ENCODE data around the gene DBN1. TPM values are rescaled to one million over a fixed set of nuclear protein-coding genes. Genes with fewer than 3 reads are reported as not detected.

The DBN1 gene
- total and polyA plus RNA-seq, 2 experiments from 2014 or later, result 106 to 290 TPM

GRCh38 chr5:177510567-177511053 is 37.2 kb upstream of the DBN1 start:
- Histone ChIP-seq H3K4me3 (no peak overlapping the region), H3K4me2 (no peak overlapping the region), H3K79me2 (replicated peaks; ENCODE audit: insufficient read depth) (peaks cover 7% of the 10 kb centered on the region), H3K4me1 (ENCODE audit: insufficient read depth) (peaks cover 15% of the 10 kb centered on the region), H3K27me3 (ENCODE audit: insufficient read depth) (no peaks in the 10 kb centered on the region), H3F3A (replicated peaks; ENCODE audit: low read depth) (peaks cover 5% of the 10 kb centered on the region; the same call in 1 of the 2 replicates), H3K9me2 (ENCODE audit: insufficient read depth) (no peaks in the 10 kb centered on the region), H4K20me1 (replicated peaks; ENCODE audit: insufficient read depth) (no peaks in the 10 kb centered on the region; the same call in 1 of the 2 replicates), H2AFZ (no peak overlapping the region), H3K27ac (ENCODE audit: low read depth) (no peak overlapping the region), H3K36me3 (ENCODE audit: insufficient read depth) (peaks cover 13% of the 10 kb centered on the region)
- peaks cover 24% of the 10 kb centered on the region for H3K4me1 Mint-ChIP-seq
- H3K27me3 Mint-ChIP-seq (ENCODE audit: insufficient read depth, low read depth, poor library complexity), result peaks cover 14% of the 10 kb centered on the region
- TF ChIP-seq, protein P1, sequence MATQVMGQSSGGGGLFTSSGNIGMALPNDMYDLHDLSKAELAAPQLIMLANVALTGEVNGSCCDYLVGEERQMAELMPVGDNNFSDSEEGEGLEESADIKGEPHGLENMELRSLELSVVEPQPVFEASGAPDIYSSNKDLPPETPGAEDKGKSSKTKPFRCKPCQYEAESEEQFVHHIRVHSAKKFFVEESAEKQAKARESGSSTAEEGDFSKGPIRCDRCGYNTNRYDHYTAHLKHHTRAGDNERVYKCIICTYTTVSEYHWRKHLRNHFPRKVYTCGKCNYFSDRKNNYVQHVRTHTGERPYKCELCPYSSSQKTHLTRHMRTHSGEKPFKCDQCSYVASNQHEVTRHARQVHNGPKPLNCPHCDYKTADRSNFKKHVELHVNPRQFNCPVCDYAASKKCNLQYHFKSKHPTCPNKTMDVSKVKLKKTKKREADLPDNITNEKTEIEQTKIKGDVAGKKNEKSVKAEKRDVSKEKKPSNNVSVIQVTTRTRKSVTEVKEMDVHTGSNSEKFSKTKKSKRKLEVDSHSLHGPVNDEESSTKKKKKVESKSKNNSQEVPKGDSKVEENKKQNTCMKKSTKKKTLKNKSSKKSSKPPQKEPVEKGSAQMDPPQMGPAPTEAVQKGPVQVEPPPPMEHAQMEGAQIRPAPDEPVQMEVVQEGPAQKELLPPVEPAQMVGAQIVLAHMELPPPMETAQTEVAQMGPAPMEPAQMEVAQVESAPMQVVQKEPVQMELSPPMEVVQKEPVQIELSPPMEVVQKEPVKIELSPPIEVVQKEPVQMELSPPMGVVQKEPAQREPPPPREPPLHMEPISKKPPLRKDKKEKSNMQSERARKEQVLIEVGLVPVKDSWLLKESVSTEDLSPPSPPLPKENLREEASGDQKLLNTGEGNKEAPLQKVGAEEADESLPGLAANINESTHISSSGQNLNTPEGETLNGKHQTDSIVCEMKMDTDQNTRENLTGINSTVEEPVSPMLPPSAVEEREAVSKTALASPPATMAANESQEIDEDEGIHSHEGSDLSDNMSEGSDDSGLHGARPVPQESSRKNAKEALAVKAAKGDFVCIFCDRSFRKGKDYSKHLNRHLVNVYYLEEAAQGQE (IDR thresholded peaks at IDR 0.05; ENCODE audit: unreplicated experiment), result no peak
- TF ChIP-seq ZNF114 (CRISPR knock-in tag; IDR thresholded peaks at IDR 0.05), result no peak
- no peak for TF ChIP-seq NANOG (IDR thresholded peaks at IDR 0.05; ENCODE audit: borderline replicate concordance)
- no peak for TF ChIP-seq ZNF462 (CRISPR knock-in tag; IDR thresholded peaks at IDR 0.05)
- TF ChIP-seq, protein P2, sequence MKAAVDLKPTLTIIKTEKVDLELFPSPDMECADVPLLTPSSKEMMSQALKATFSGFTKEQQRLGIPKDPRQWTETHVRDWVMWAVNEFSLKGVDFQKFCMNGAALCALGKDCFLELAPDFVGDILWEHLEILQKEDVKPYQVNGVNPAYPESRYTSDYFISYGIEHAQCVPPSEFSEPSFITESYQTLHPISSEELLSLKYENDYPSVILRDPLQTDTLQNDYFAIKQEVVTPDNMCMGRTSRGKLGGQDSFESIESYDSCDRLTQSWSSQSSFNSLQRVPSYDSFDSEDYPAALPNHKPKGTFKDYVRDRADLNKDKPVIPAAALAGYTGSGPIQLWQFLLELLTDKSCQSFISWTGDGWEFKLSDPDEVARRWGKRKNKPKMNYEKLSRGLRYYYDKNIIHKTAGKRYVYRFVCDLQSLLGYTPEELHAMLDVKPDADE (IDR thresholded peaks at IDR 0.05), result no peak
- TF ChIP-seq ZNF331 (CRISPR knock-in tag; IDR thresholded peaks at IDR 0.05; ENCODE audit: low read depth), result no peak
- no peak for TF ChIP-seq EZH2phosphoT487 (IDR thresholded peaks at IDR 0.05; ENCODE audit: unreplicated experiment)
- no peak for TF ChIP-seq CREB1 (CRISPR knock-in tag; IDR thresholded peaks at IDR 0.05; ENCODE audit: low read depth)
- TF ChIP-seq, protein P3, sequence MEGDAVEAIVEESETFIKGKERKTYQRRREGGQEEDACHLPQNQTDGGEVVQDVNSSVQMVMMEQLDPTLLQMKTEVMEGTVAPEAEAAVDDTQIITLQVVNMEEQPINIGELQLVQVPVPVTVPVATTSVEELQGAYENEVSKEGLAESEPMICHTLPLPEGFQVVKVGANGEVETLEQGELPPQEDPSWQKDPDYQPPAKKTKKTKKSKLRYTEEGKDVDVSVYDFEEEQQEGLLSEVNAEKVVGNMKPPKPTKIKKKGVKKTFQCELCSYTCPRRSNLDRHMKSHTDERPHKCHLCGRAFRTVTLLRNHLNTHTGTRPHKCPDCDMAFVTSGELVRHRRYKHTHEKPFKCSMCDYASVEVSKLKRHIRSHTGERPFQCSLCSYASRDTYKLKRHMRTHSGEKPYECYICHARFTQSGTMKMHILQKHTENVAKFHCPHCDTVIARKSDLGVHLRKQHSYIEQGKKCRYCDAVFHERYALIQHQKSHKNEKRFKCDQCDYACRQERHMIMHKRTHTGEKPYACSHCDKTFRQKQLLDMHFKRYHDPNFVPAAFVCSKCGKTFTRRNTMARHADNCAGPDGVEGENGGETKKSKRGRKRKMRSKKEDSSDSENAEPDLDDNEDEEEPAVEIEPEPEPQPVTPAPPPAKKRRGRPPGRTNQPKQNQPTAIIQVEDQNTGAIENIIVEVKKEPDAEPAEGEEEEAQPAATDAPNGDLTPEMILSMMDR (conservative IDR thresholded peaks at IDR 0.05; ENCODE audit: low read depth in 2 of 2), result no peak
- no peak for TF ChIP-seq STAT1 (IDR thresholded peaks at IDR 0.05; ENCODE audit: unreplicated experiment)
- TF ChIP-seq POLR2AphosphoS5 (IDR thresholded peaks at IDR 0.05; ENCODE audit: low read depth), result no peak
- no peak for TF ChIP-seq EZH2 (IDR thresholded peaks at IDR 0.05; ENCODE audit: low read depth, unreplicated experiment)
- no peak for TF ChIP-seq JUNB (IDR thresholded peaks at IDR 0.05; ENCODE audit: unreplicated experiment)
- no peak for ATAC-seq
- no peak for DNase-seq (ENCODE audit: low spot score)
- H3K27ac Mint-ChIP-seq, result no peak overlapping the region
- peaks cover 2% of the 10 kb centered on the region; the same call in 1 of the 3 replicates for H3K9me3 Mint-ChIP-seq
- H3K36me3 Mint-ChIP-seq (ENCODE audit: low read depth), result peaks cover 66% of the 10 kb centered on the region
- H3K4me3 Mint-ChIP-seq, result no peak overlapping the region; the same call in 2 of the 3 replicates
